GM19239 (cell line): Measurements from ENCODE around the gene LCE3B.

Source experiments
- DNase-seq: peaks from one replicate; pipeline ENCODE4 v3.0.0; 2011; ENCODE audit warnings: low spot score; ENCODE audit not compliant: insufficient read length
- FAIRE-seq: peaks from 2 replicates; lab custom pipeline; 2011; peaks lifted over from hg19 to GRCh38; lab: Jason Lieb, UNC

The LCE3B gene

DNA sequence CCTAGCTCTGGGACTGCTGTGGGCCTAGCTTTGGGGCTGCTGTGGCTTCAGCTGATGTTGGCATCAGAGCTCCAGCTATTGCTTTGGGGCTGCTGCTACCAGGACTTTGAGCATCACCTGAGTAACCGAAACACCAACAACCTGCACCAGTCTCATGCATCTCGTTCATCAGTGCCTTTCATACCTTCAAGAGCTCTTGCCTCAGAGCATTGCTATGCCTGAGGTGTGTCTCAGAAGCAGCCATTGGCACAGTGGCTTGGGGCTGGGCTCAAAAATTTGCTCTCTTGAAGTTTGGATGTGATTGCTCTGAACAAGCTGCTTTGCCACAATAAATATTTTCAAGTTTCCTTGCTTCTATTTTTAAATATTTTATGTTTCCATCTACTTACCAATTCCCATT, 42.8 kb downstream of the LCE3B start:
- no peak for FAIRE-seq

DNA sequence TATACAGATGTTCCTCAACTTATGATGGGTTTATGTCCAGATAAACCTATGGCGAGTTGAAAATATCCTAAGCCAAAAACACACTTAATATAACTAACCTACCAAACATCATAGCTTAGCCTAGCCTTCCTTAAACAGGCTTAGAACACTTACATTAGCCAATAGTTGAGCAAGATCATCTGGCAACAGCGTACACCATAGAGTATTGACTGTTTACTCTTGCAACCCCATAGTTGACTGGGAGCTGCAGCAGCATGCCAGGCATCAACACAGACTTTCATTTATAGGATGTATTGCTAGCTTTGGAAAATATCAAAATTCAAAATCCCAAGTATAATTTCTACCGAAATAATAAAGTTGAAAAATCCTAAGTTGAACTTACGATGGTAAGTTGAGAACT, 44.1 kb downstream of the LCE3B start:
- FAIRE-seq = no peak

More for the DNA sequence above, 42.8 kb downstream of the LCE3B start:
- no peak for DNase-seq

DNA sequence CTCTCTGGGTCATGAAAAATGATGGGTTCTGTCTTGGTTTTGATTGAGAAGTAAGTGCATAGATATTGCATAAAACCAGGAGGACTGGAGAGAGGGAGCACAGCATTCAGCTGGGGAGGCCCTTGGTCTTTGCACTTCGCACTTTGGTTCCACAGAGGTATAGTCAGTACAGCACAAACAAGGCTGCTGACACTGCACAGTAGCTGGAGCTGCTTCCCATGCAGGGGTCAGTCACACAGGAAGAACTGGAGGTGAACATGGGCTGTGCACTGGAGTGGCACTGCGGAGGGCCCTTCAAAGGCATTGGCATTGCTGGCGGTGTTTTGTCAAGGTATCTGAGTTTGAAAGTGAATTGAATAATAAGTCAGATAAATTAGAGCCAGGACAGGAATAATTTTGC, 45.0 kb downstream of the LCE3B start:
- DNase-seq (no peak), FAIRE-seq (no peak)

More for the DNA sequence above, 44.1 kb downstream of the LCE3B start:
- DNase-seq = no peak

DNA sequence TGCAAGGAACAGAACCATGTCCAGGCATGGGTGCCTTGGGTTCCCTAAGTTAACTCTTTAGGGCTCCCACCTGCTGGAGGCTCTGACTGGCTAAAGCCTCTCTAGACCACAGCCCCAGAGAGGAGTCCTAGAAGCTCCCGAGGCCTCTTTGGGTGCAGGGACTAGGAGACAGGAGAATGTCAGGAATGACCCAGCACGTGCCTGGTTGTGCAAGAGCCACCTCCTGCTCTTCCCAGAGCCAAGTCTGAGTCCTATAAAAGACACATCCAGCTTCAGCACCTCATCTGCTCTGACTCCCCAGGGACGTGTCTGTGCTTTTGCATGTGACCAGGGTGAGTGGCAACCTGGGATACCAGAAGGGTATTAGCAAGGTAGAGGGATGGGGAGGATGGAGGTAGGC, 49.5 kb downstream of the LCE3B start, which contains the start of gene LCE2D:
TSS of gene LCE2D (plus strand) at position 283 of the 400 bp plus-strand sequence. CDS start 726 bp downstream, outside the sequence.
- DNase-seq = no peak
- no peak for FAIRE-seq
